DLD1 (cell line): ENCODE results near the gene IGFBP4.

ENCODE experiments used
- in situ Hi-C: cut with HindIII; loops from 2 replicates; pipeline ENCODE4 v1.10.0; 2017; ENCODE audit warnings: low sequenced_read_pairs

IGFBP4 gene

GRCh38 chr17:40485851-40486521 is 42.7 kb downstream of the IGFBP4 start:
- in situ Hi-C loops: no loop called here

- in situ Hi-C loops: no loop called here
Measured at GRCh38 chr17:40486522-40487370, 43.5 kb downstream of the IGFBP4 start.

GRCh38 chr17:40487371-40488020 is 44.2 kb downstream of the IGFBP4 start:
- in situ Hi-C loops: no loop called here

- in situ Hi-C loops: no loop called here
Measured at GRCh38 chr17:40490289-40490853, 47.1 kb downstream of the IGFBP4 start.

GRCh38 chr17:40490982-40491381 is 47.7 kb downstream of the IGFBP4 start:
- in situ Hi-C loops: no loop called here

DNA sequence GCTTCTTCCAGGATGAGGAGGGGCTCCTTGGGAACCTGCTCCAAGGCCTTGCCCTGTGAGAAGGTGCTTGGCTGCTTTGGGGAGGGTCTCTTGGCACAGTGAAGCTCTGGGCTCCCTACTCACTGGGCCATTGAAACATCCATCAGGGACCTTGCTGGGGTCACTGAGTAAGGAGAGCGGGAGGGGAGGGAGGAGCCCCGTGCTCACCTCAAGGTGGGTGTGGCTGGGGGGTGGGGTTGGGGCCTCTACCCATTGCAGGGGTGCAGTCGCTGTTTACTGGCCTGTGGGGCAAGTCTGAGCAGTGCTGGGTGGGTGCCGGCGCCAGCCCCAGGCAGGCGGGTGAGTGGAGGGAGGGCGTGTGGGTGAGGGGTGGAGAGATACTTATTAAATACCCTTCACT is 48.2 kb downstream of the IGFBP4 start:
- in situ Hi-C loops: no loop called here

- in situ Hi-C loops: no loop called here
Measured at GRCh38 chr17:40493697-40494096, 50.4 kb downstream of the IGFBP4 start.

DNA sequence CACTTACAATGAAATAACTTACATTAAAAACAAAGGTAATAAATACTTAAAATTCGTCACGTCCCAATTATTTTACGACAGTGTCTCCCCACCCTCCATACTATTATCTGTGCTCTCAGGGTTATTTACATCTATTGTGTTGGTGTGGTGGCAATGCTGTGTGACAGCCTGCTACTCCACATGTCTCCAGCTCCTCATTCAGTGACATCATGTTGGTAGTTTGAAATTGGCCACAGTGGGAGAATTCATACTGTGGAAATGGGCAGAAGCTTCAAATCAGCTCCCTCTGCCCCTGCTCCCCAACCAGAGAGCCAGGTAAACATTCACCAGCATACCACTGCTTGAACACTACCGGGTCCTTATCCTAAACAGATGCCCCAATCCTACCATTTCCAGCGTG is 51.9 kb downstream of the IGFBP4 start:
- in situ Hi-C loops: no loop called here

- in situ Hi-C loops: no loop called here
Measured at GRCh38 chr17:40496170-40496569, 52.9 kb downstream of the IGFBP4 start.

- in situ Hi-C loops: no loop called here
Measured at GRCh38 chr17:40496634-40497420, 53.6 kb downstream of the IGFBP4 start.

GRCh38 chr17:40497695-40498094 is 54.4 kb downstream of the IGFBP4 start:
- in situ Hi-C loops: no loop called here

DNA sequence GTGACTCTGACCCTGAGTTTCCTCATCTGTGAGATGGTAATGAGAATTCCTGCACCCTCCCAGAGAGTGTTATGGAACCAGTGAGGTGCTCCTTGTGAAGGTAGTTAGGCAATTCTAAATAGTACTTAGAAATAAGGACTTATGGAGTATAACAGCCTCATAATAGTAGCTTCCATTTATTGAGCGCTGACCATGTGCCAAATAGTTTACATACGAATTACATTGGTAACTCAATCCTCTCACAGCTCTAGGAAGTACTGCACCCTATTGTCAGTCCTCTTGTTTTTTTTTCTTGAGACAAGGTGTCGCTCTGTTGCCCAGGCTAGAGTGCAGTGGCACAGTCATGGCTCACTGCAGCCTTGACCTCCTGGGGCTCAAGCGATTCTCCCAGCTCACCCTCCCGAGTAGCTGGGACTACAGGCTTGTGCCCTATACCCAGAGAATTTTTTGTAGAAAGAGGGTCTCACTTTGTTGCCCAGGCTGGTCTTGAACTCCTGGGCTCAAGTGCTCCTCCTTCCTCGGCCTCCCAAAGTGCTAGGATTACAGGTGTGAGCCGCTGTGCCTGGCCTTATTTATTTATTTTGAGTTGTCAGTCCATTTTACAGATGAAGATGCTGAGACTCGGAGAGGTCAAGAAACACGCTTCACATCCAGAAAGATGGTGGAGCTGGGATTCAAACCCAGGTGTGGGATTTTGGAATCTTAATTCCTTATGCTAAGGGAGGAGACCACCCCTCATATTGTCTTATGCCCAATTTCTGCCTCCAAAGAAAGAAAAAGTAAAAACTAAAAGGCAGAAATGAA is 55.2 kb downstream of the IGFBP4 start:
- in situ Hi-C loops: no loop called here

GRCh38 chr17:40499551-40500189 is 56.4 kb downstream of the IGFBP4 start:
- in situ Hi-C loops: no loop called here

DNA sequence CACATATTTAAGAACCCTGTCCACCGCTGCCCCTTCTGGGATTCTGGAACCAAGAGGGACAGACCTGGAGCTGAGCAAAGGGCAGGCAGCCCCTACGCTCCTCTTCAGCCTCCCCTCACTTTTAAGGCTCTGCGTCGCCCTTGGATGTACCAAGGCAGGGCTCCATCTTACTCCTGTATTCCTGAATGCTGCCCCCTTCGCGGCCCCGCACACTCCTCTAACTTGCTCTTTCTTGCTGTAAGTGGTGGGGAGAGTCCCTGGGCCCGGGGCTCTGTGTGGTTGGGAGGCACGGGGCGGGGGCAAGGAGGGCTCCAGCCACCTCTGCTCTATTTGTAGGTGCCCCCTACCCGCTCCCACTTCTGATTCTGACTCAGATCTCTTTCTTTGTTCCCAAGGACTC is 56.9 kb downstream of the IGFBP4 start:
- in situ Hi-C loops: no loop called here

DNA sequence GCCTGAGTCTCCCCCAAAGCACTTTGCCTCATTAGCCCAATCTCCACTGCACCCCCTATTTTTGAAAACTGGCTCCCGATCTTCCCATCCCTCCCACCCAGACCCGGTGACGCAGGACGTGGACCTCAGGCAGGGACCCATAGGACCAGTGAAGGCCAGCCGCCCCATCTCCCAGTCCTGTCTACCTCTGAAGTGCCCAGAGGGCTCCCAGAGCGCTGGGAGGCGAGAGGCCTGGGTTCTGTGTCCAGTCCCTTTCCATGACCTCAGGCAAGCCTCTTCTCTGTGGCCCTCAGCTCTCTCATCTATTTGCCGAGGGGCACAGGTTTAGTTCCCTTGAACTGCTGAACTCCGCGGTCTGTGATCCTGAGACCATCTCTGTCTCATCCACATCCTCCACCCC is 57.5 kb downstream of the IGFBP4 start:
- in situ Hi-C loops: no loop called here

DNA sequence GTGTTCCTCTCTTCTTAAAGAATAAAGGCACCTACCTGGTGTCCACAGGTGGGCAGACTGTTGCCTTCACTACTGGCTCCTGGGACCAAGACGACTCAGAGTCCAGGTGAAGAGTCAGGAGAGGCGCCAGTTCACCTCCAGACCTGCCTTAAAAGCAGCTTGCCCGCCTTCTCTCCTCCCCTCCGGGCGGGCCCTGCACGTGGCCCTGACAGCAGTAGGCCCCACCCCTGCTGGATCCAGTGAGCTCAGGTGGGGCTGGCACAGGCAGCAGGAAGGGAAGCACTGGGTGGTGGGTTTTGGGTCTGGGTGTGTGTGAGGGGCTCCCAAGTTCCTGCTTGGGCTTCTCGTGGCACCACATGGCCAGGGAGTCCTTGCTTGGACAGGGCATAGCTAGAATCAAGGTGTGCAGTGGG is 58.3 kb downstream of the IGFBP4 start, which contains the start of gene TNS4:
Gene TNS4, minus strand, starts transcription at position 125 of the 413 bp plus-strand sequence. CDS start 5,198 bp downstream, outside the sequence.
- in situ Hi-C loops: no loop called here

GRCh38 chr17:40502716-40503115 is 59.5 kb downstream of the IGFBP4 start:
- in situ Hi-C loops: no loop called here

DNA sequence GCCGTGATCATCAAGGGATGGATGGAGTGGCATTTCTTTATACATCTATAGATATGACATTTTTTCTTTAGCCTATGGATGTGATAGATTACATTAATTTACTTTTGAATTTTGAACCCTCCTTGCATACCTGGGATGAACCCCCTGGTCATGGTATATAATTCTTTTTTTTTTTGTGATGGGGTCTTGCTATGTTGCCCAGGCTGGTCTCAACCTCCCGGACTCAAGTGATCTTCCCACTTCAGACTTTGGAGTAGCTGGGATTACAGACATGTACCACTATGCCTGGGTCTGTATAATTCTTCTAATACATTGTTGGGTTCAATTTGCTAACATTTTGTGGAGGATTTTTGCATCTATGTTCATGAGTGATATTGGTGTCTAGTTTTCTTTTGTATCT is 59.9 kb downstream of the IGFBP4 start:
- in situ Hi-C loops: no loop called here

GRCh38 chr17:40506786-40507185 is 63.5 kb downstream of the IGFBP4 start:
- in situ Hi-C loops: no loop called here
